LNCaP clone FGC (cell line): ENCODE measurements around the gene GPATCH4.
"Not testable (repeated sequence)": the region's sequence is repeated elsewhere in the genome, so short reads cannot be mapped to it uniquely, and the experiment has no call there.

Source experiments
- DNase-seq: peaks from one replicate; pipeline ENCODE4 v3.0.0-alpha.2; 2011; ENCODE audit warnings: low read depth
- H3K4me3 ChIP-seq: 2 replicates; pipeline ENCODE4 v1.5.1; 2011; ENCODE audit warnings: mild to moderate bottlenecking, low read depth, low read length, control low read depth
- TF ChIP-seq, protein P1 (sequence below): IDR thresholded peaks from 2 replicates; pipeline ENCODE4 v1.5.1; 2012; ENCODE audit warnings: mild to moderate bottlenecking; ENCODE audit not compliant: control insufficient read depth, insufficient read depth; ENCODE audit errors: extremely low read depth

GPATCH4 gene

DNA sequence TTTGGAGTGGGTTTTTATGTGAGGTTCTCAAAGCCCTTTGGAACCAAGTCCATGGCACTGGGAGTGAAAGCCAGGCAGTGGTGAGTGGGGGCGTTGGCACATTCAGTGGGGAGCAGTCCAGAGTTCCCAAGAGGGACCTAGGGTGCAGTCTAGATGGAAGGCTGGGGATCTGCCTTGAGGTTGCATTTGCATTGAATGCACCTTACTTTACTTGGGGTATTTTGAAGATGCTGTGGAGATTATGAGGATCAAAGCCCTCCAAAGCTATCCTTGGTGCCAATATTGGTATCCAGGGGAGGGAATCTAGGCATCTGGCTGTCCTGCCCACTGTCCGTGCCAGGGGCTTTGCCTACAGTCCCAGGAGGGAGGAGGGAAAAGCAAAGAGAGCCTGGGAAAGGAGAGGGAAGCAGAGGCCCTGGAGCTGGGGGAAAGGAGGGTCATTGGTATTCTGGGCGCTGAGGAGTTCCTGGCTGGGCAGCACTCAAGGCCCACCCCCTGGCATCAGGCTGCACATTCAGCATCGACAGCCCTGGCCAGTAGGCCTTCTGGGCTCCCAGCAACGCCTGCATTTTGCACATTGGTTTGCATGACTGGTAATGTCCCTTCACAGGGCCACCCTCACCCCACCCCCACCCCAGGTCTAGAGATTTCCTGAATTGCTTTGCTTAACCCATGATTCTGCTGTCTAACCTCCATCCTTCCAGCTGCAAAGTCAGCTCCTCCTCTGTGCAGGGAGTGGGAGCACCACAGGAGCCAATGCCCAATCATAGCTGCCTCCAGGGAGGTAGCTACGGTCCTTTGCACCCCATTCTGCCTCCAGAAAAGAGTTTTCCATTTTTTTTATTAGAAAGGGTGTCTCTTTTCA is 39.8 kb upstream of the GPATCH4 start:
- no peak for DNase-seq
- no peak overlapping the region for H3K4me3 ChIP-seq
- TF ChIP-seq, protein P1, sequence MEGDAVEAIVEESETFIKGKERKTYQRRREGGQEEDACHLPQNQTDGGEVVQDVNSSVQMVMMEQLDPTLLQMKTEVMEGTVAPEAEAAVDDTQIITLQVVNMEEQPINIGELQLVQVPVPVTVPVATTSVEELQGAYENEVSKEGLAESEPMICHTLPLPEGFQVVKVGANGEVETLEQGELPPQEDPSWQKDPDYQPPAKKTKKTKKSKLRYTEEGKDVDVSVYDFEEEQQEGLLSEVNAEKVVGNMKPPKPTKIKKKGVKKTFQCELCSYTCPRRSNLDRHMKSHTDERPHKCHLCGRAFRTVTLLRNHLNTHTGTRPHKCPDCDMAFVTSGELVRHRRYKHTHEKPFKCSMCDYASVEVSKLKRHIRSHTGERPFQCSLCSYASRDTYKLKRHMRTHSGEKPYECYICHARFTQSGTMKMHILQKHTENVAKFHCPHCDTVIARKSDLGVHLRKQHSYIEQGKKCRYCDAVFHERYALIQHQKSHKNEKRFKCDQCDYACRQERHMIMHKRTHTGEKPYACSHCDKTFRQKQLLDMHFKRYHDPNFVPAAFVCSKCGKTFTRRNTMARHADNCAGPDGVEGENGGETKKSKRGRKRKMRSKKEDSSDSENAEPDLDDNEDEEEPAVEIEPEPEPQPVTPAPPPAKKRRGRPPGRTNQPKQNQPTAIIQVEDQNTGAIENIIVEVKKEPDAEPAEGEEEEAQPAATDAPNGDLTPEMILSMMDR = no peak

- H3K4me3 ChIP-seq = no peak overlapping the region
- TF ChIP-seq, protein P1 = no peak
- DNase-seq = no peak
Measured at GRCh38 chr1:156639601-156640101, 38.4 kb upstream of the GPATCH4 start.

DNA sequence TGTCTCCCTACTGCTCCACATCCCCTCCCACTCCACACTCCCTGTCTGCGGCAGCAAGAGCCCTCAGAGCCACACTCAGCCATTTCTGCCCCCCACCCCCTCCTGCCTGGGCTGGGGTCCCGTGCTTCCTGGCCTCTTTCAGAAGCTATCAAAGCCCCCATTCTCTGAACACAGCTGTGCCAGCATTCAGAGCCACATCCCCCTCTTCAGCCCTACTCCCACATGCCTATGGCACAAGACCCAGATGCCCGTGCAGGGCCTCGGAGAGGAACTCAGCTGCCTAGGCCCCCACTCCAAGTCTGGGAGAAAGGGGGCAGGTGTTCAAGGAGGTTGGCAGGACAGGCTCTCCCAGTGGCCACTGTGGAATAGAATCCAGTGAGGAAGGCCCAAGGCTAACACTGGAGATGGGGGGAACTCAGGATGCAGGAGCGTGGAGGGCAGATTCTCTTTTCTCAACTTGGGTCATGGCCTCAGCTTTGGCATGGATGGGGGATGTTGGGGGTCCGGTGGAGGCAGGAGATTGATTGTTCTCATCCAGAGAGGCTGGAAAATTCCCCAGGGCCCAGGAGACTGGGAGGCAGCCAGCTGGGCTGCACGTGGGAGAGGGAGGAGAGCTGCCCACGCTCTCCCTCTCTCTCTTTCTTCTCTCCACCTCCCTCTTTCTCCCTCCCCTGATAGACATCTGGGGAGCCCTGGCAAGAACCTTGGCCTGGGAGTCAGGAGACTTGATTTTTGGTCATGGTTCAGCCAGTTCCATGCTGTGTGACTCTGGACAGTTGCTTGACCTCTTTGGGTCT is 37.1 kb upstream of the GPATCH4 start:
- H3K4me3 ChIP-seq = no peak overlapping the region
- no peak for DNase-seq
- TF ChIP-seq, protein P1 = no peak

GRCh38 chr1:156632355-156632754 is 31.1 kb upstream of the GPATCH4 start:
- H3K4me3 ChIP-seq = no peak overlapping the region
- TF ChIP-seq, protein P1 = no peak
- no peak for DNase-seq

DNA sequence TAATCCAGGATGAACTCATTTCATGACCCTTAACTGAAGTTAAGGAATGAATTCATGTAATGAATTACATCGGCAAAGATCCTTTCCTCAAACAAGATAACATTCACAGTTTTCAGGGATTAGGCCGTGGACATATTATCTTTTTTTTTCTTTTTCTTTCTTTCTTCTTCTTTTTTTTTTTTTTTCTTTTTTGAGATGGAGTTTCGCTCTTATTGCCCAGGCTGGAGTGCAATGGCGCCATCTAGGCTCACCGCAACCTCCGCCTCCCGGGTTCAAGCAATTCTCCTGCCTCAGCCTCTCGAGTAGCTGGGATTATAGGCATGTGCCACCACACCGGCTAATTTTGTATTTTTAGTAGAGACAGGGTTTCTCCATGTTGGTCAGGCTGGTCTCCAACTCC is 29.9 kb upstream of the GPATCH4 start:
- DNase-seq, H3K4me3 ChIP-seq: not testable (repeated sequence)

- DNase-seq = no peak
- TF ChIP-seq, protein P1 = no peak
- H3K4me3 ChIP-seq = no peak overlapping the region
Measured at GRCh38 chr1:156629823-156630449, 28.7 kb upstream of the GPATCH4 start.
